VCaP (cell line): ENCODE data around the gene RCOR2.
A peak's percentile ranks its signal among the peaks of the same experiment; 100 is the strongest.

Source experiments
- H3K27ac ChIP-seq: fragments of 450-650 bp; 2 replicates; pipeline ENCODE4 v1.5.1; 2017
- TF ChIP-seq, protein P1 (sequence below): fragments of 450-650 bp; conservative IDR thresholded peaks from 2 replicates; pipeline ENCODE4 v1.5.1; 2017; ENCODE audit warnings: mild to moderate bottlenecking, moderate library complexity

RCOR2 gene

DNA sequence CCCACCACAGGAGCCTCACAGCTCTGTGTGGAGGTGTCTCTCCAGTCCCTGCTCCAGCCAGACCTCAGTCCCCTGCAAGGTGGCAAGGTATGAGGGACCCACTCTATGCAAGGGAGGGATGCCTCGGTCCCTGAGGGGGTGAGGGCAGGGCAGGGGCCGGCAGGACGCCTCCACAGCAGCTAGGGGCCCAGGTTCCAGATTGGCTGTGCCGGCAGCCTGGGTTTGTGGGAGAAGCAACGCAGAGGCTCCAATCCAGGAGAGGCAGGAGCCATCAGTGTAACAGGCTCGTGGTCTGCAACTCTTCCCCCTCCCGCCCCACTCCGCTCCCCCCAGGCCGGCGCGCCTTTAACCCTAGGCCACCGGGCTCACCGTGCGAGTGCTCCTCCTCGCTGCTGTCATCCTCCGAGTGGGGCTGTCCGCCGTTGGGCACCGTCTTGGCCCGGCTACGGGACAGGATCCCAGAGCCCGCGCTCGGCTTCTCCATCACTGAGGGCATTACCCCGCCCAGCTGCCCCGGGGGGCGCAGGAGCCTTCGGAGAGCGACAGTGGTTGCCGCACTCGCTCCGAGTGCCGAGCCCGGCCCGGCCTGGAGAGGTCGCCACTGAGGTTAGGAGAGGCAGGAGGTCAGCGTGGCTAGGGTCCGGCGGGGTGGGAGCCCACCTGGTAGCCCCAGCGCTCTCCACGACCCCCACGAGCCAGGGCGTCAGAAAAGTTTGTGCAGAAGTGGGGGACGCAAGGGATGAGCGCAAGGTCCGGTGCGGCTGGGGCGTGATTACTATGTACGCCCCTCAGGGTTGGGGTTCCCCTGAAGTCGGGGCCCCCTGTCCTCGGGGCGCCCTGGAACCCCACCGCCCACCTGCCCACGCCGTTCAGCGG is 765 bp downstream of the RCOR2 start:
- TF ChIP-seq, protein P1, sequence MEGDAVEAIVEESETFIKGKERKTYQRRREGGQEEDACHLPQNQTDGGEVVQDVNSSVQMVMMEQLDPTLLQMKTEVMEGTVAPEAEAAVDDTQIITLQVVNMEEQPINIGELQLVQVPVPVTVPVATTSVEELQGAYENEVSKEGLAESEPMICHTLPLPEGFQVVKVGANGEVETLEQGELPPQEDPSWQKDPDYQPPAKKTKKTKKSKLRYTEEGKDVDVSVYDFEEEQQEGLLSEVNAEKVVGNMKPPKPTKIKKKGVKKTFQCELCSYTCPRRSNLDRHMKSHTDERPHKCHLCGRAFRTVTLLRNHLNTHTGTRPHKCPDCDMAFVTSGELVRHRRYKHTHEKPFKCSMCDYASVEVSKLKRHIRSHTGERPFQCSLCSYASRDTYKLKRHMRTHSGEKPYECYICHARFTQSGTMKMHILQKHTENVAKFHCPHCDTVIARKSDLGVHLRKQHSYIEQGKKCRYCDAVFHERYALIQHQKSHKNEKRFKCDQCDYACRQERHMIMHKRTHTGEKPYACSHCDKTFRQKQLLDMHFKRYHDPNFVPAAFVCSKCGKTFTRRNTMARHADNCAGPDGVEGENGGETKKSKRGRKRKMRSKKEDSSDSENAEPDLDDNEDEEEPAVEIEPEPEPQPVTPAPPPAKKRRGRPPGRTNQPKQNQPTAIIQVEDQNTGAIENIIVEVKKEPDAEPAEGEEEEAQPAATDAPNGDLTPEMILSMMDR = peak; percentile 98
- peak overlapping the region; percentile 82 for H3K27ac ChIP-seq

DNA sequence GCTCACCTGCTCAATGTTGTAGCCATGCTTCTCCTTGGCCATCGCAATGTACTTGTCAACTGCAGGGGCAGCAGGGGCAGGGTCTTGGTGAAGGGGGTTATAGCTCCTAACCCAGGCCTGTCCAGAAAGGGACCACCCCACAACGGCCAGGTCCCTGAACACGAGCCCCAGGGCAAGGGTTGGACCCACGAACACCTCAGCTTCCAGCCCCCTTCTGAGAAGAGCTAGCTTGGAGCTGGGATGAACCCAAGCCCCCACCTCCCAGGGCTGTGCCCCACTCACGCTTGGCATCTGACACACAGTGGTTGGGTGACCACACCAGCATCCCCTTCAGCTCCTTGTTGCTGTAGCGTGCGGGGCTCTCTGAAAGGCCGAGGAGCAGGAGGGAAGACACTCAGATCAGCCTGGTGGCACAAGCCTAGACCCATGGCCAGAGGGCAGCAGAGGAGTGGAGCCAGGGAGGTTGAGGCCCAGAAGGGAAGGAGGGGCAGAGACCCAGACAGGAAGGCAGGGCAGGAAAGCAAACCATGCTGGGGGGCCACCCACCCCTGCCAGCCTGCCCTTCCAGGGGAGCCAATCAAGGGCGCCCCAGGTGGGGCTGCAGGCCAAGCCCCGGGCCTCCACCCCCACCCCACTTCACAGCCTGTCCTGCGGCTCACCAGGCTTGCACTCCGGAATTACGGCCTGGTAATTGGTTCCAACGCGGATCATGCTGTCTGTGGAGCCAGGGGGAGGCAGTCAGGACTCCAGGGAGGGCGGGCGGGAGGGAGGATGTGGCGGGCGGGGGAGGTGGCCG is 1.9 kb downstream of the RCOR2 start:
- TF ChIP-seq, protein P1 = no peak
- H3K27ac ChIP-seq = no peak overlapping the region

DNA sequence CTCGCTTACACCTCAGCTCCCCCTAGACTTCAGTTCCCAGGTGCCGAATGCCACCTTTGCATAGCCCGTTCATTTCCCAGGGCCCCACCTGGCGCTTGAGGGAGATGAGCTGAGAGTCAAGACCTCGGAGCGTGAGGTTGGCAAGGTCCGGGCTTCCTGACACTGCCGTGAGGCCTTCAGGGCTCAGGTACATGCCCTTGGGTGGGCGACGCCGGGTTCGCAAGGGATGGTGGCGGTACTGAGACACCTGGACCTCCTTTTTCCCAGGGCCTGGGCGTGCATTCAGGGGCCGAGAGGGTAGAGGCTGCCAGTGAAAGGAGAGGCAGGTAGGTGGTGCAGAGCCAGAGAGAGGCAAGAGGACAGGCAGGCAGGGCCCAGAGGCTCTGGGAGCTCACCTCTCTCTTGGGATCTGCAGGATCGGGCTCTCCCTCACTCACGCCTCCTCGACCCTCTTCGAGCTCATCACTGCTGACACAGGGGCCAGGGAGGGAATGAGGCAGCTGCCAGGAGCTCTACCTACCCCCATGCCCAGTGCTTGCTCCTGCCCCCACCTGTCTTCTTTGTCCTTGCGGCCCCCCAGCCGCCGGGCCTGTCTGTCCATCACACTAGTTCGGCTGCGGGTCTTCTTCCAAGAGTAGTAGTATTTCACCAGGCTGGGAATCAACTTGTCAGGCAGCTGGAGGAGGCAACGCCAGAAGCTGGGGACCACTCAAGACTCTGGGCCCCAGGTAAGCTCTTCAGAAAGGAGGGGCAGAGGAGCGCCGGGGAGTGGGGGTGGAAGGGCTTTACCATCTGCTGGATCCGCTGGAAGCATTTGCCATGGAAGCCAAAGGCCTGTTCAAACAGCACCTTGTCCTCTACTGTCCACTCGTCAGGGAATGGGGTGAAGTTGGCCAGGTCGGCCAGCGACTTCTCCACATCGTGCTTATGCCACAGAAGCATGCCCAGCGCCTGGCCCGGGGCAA is 2.8 kb downstream of the RCOR2 start:
- TF ChIP-seq, protein P1 = no peak
- no peak overlapping the region for H3K27ac ChIP-seq

DNA sequence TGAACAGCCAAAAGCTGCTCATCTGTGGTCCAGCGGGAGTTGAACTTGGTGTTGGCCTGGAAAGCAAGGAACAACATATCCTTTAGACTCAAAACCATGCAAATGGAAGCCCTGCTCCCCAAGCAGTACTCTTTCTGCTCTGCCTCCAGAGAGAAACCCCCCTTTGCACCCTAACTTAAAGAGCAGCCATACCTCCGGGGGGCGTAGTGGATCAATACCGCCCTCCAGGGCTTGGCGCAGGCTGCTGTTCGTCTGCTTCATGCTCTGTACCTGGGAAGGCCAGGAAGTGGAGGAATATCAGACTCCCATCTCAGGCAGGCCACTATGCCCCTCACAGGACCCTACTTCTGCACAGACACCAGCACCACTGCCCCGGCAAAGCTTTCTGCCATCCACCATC is 4.3 kb downstream of the RCOR2 start:
- TF ChIP-seq, protein P1 = 0 out of 2 replicates have a peak, but pooled peaks have one; percentile 20
- no peak overlapping the region; the same call in 1 of the 2 replicates for H3K27ac ChIP-seq

DNA sequence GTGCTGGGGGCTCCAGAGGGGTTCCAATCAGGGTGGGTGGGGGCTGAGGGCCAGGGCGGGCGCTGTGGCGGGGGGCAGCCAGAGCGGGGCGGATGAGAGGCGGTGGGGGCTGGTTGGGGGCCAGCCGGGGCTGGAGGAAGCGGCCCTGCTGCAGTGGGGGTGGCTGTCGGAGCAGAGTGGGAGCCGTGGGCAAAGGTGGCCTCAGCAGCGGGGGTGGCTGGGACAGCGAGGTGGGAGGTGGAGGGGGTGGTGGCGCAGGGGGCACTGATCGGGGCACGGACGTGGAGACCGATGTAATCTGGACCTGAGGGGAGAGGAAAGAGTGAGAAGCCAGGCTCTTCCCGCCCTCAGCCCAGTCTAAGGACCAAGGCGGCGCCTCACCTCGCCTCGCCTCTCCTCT is 5.1 kb downstream of the RCOR2 start:
- TF ChIP-seq, protein P1 = no peak
- no peak overlapping the region for H3K27ac ChIP-seq

DNA sequence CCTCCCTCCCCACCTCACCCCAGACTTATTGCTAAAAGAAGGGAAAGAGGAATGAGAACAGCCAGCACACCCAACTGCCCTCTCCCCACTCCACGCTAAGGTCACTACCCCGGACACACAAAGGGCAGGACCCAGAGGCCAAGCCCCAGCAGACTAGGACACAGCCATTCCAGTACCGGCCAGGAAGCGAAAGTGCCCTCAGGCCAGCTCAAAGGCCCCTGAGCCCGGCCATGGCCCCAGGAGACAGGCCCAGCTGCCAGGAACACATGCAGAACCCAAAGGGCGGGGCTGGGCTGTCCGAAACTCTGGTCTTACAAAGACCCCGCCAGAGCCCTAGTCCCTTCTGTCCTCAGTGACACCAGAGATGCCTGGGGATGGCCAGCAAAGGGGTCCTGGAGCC is 5.5 kb downstream of the RCOR2 start:
- H3K27ac ChIP-seq = peak overlapping the region; percentile 25; the same call in 1 of the 2 replicates
- TF ChIP-seq, protein P1 = no peak
